K562 (cell line): ENCODE results near the gene ACTRT3. TPM values are rescaled to one million over a fixed set of nuclear protein-coding genes. Genes with fewer than 3 reads are reported as not detected.

Experiments
- ARHGAP35 ChIP-seq: fragments of 450-650 bp; IDR thresholded peaks from 2 replicates; pipeline ENCODE4 v1.6.1; 2018; ENCODE audit not compliant: partially characterized antibody
- BCOR ChIP-seq: fragments of 450-650 bp; IDR thresholded peaks from 2 replicates; pipeline ENCODE4 v1.6.1; 2016
- CHD2 ChIP-seq: IDR thresholded peaks from 2 replicates; pipeline ENCODE4 v1.6.1; 2011; ENCODE audit warnings: low read depth, low read length
- CREM ChIP-seq: IDR thresholded peaks from 2 replicates; pipeline ENCODE4 v1.6.1; 2014; ENCODE audit warnings: antibody characterized with exemption, low read depth
- ETV1 ChIP-seq: fragments of 450-650 bp; conservative IDR thresholded peaks from 2 replicates; pipeline ENCODE4 v1.6.1; 2016; ENCODE audit warnings: missing genetic modification characterization, control low read depth, low read depth, missing compliant biosample characterization
- FIP1L1 ChIP-seq: fragments of 200-400 bp; formaldehyde crosslinking; IDR thresholded peaks from 2 replicates; pipeline ENCODE4 v1.6.1; 2018; ENCODE audit warnings: mild to moderate bottlenecking, low read depth, low read length; ENCODE audit not compliant: poor library complexity, severe bottlenecking
- JUN ChIP-seq, 2 experiments: sonication (generic) in 1 of 2; formaldehyde crosslinking in 1 of 2; IDR thresholded peaks; 2 replicates each; pipeline versions ENCODE4 v1.6.1 to v1.8.0; 2012 to 2022; ENCODE audit warnings: borderline replicate concordance in 2 of 2, mild to moderate bottlenecking in 2 of 2, improper control_type of control experiment in 1 of 2, low read depth in 1 of 2, low read length in 1 of 2, missing genetic modification reagents in 1 of 2
- JUND ChIP-seq, 2 experiments: IDR thresholded peaks; 2 replicates in 1 of 2; 3 replicates in 1 of 2; pipeline ENCODE4 v1.6.1; 2011; ENCODE audit warnings: borderline replicate concordance in 2 of 2, low read depth in 2 of 2, low read length in 2 of 2, improper control_type of control experiment in 1 of 2, missing biosample characterization in 1 of 2, missing genetic modification characterization in 1 of 2, missing genetic modification reagents in 1 of 2
- KHSRP ChIP-seq: fragments of 450-650 bp; IDR thresholded peaks from 2 replicates; pipeline ENCODE4 v1.6.1; 2017
- LARP7 ChIP-seq: fragments of 450-650 bp; IDR thresholded peaks from 2 replicates; pipeline ENCODE4 v1.6.1; 2016
- MAFG ChIP-seq: fragments of 450-650 bp; conservative IDR thresholded peaks from 2 replicates; pipeline ENCODE4 v1.6.1; 2016; ENCODE audit warnings: missing genetic modification characterization, missing compliant biosample characterization
- MTA3 ChIP-seq: fragments of 450-650 bp; formaldehyde crosslinking; IDR thresholded peaks from 2 replicates; pipeline ENCODE4 v1.6.1; 2017; ENCODE audit warnings: mild to moderate bottlenecking, borderline replicate concordance
- NBN ChIP-seq: fragments of 450-650 bp; IDR thresholded peaks from 2 replicates; pipeline ENCODE4 v1.6.1; 2016; ENCODE audit warnings: low read depth, mild to moderate bottlenecking
- SMAD1 ChIP-seq: fragments of 150-350 bp; IDR thresholded peaks from 2 replicates; pipeline ENCODE4 v1.6.1; 2014; ENCODE audit warnings: low read length, low read depth; ENCODE audit not compliant: partially characterized antibody
- SREBF2 ChIP-seq: sonication (generic); formaldehyde crosslinking; IDR thresholded peaks from 2 replicates; pipeline ENCODE4 v1.4.0; 2020; ENCODE audit warnings: mild to moderate bottlenecking, missing genetic modification reagents
- TAF7 ChIP-seq: fragments of 450-650 bp; IDR thresholded peaks from 2 replicates; pipeline ENCODE4 v1.6.1; 2016; ENCODE audit warnings: missing genetic modification characterization, missing compliant biosample characterization
- TOE1 ChIP-seq, 2 experiments: fragments of 450-650 bp in 1 of 2; sonication (generic) in 1 of 2; formaldehyde crosslinking in 1 of 2; IDR thresholded peaks; 2 replicates each; pipeline versions ENCODE4 v1.7.1 to v1.8.0; 2016 to 2022; ENCODE audit warnings: borderline replicate concordance in 2 of 2, mild to moderate bottlenecking in 2 of 2, antibody characterized with exemption in 1 of 2, inconsistent platforms in 1 of 2, low read depth in 1 of 2, missing genetic modification reagents in 1 of 2, moderate library complexity in 1 of 2
- ZNF408 ChIP-seq: fragments of 250-450 bp; sonication (Bioruptor Pico); IDR thresholded peaks from 2 replicates; pipeline ENCODE4 v1.4.0; 2020; ENCODE audit warnings: low read depth, mild to moderate bottlenecking, moderate library complexity
- ZNF77 ChIP-seq: fragments of 250-450 bp; sonication (Bioruptor Pico); IDR thresholded peaks from 2 replicates; pipeline ENCODE4 v1.5.0; 2020
- polyA plus RNA-seq, 8 experiments: library from polyadenylated mRNA; depleted of rRNA in 4 of 8; stranded (reverse) in 5 of 8; unstranded in 3 of 8; fragments of >200 nt; fragmentation: Nextera tagmentation in 2 of 8; fragmentation: Illumina TruSeq in 1 of 8; extraction: Ambion mirVana in 2 of 8; extraction: Trizol in 1 of 8; gene quantifications; 2 replicates each; pipeline versions ENCODE4 v1.2.1 to v1.2.3, GENCODE V29; 2011 to 2014; ENCODE audit warnings: inconsistent platforms in 1 of 8, missing spikeins in 1 of 8
- total RNA-seq, 7 experiments: library from RNA; depleted of rRNA in 6 of 7; stranded (reverse); fragments of >200 nt in 6 of 7; fragmentation: Illumina TruSeq in 2 of 7; extraction: Trizol in 2 of 7; gene quantifications; 2 replicates each; pipeline versions ENCODE4 v1.2.1 to v1.2.3, GENCODE V29; 2011 to 2021; ENCODE audit warnings: low replicate concordance in 1 of 7
- TF ChIP-seq, protein P1 (sequence below): fragments of 250-450 bp; sonication (Bioruptor Pico); IDR thresholded peaks from 2 replicates; pipeline ENCODE4 v1.8.0; 2021; ENCODE audit warnings: mild to moderate bottlenecking, moderate library complexity
- TF ChIP-seq, protein P2 (sequence below), 2 experiments: IDR thresholded peaks; 2 replicates each; pipeline ENCODE4 v1.6.1; 2012; ENCODE audit warnings: improper control_type of control experiment in 2 of 2, low read depth in 2 of 2, low read length in 2 of 2, borderline replicate concordance in 1 of 2
- TF ChIP-seq, protein P3 (sequence below): sonication (generic); IDR thresholded peaks from 2 replicates; pipeline ENCODE4 v1.6.1; 2016

ACTRT3 gene
- total and polyA plus RNA-seq, 9 of the 15 experiments (the other 6 are each of a cell fraction or from before 2014, with no cell fraction given), result 0.06 to 0.11 (median 0.07) TPM; not detected in 5

DNA sequence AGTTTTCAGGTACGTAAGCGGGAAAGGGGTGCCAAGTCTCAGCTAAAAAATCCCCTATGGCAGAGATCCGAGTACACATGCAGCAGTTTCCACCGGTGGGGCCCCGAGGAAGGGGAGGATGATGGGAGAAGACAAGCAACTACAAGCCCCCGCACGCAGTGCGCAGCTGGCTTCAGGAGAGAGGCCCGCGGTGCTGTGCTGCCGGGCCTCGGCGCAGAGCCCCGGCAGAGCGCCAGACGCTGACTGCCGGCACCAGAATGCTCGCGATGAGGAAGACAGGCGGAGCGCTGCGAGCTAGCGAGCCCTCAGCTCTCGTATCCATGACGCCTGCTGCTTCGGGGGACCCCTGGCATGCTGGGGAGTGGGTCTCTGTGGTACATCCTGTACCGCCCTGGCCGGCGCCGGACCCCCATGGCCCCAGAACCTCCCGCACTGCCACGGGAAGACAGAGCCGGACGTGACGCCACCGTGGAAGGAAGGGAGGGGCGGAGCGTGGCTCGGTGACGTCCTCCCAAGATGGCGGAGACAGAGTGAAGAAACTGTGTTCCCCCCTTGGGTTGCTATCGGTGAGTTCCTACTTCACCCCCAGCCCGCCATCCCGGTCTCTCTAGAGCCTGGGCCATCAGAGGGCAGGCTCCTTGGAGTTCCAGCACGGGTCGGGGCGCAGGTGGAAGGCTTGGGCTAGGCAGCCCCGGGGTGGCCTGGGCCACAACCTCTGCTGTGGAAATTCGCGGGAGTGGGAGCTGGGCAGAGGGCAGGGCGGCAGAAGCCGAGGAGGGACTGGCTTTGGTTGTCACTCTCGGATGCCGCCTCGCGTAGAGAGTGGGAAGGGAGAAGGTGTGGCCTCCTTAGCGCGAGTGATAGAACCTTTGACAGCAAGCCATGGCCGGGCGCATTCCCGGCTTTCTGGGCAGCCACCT lies 3.8 kb upstream of the ACTRT3 start, which contains the start of gene MYNN (continued):
- TF ChIP-seq, protein P1, sequence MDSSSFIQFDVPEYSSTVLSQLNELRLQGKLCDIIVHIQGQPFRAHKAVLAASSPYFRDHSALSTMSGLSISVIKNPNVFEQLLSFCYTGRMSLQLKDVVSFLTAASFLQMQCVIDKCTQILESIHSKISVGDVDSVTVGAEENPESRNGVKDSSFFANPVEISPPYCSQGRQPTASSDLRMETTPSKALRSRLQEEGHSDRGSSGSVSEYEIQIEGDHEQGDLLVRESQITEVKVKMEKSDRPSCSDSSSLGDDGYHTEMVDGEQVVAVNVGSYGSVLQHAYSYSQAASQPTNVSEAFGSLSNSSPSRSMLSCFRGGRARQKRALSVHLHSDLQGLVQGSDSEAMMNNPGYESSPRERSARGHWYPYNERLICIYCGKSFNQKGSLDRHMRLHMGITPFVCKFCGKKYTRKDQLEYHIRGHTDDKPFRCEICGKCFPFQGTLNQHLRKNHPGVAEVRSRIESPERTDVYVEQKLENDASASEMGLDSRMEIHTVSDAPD (CRISPR knock-in tag), result no peak
- TF ChIP-seq SMAD1 (peak; percentile 70), TAF7 (tag) (peak; percentile 78), CHD2 (peak; percentile 46; the same call in 1 of the 2 replicates), CREM (peak; percentile 97), KHSRP (no peak), ARHGAP35 (no peak), NBN (peak; percentile 67; the same call in 1 of the 2 replicates), JUND (IDR thresholded peaks at IDR 0.05; ENCODE audit: borderline replicate concordance, low read depth, low read length) (peak; percentile 70), JUND (tag; IDR thresholded peaks at IDR 0.05; ENCODE audit: borderline replicate concordance, low read depth, low read length) (peak; percentile 74; the same call in 2 of the 3 replicates), ZNF408 (CRISPR knock-in tag) (no peak), BCOR (no peak; the same call in 1 of the 2 replicates), FIP1L1 (peak; percentile 69), MAFG (tag) (no peak), JUN (IDR thresholded peaks at IDR 0.05; ENCODE audit: borderline replicate concordance, low read depth, low read length) (peak; percentile 66; the same call in 1 of the 2 replicates), JUN (CRISPR knock-in tag; IDR thresholded peaks at IDR 0.05; ENCODE audit: borderline replicate concordance) (peak; percentile 37; the same call in 1 of the 2 replicates), ETV1 (tag) (peak; percentile 84), LARP7 (peak; percentile 37; the same call in 1 of the 2 replicates), TOE1 (IDR thresholded peaks at IDR 0.05; ENCODE audit: borderline replicate concordance) (0 out of 2 replicates have a peak, but pooled peaks have one; percentile 40), TOE1 (CRISPR knock-in tag; IDR thresholded peaks at IDR 0.05; ENCODE audit: borderline replicate concordance, low read depth) (no peak), ZNF77 (CRISPR knock-in tag) (no peak), MTA3 (peak; percentile 78; the same call in 1 of the 2 replicates), SREBF2 (CRISPR knock-in tag) (no peak)
- TF ChIP-seq, protein P2, sequence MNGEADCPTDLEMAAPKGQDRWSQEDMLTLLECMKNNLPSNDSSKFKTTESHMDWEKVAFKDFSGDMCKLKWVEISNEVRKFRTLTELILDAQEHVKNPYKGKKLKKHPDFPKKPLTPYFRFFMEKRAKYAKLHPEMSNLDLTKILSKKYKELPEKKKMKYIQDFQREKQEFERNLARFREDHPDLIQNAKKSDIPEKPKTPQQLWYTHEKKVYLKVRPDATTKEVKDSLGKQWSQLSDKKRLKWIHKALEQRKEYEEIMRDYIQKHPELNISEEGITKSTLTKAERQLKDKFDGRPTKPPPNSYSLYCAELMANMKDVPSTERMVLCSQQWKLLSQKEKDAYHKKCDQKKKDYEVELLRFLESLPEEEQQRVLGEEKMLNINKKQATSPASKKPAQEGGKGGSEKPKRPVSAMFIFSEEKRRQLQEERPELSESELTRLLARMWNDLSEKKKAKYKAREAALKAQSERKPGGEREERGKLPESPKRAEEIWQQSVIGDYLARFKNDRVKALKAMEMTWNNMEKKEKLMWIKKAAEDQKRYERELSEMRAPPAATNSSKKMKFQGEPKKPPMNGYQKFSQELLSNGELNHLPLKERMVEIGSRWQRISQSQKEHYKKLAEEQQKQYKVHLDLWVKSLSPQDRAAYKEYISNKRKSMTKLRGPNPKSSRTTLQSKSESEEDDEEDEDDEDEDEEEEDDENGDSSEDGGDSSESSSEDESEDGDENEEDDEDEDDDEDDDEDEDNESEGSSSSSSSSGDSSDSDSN (IDR thresholded peaks at IDR 0.05; ENCODE audit: borderline replicate concordance in 1 of 2, low read depth in 2 of 2, low read length in 2 of 2), result peak; percentile 53 to 75; a peak in 3 of 4 replicates
- TF ChIP-seq, protein P3, sequence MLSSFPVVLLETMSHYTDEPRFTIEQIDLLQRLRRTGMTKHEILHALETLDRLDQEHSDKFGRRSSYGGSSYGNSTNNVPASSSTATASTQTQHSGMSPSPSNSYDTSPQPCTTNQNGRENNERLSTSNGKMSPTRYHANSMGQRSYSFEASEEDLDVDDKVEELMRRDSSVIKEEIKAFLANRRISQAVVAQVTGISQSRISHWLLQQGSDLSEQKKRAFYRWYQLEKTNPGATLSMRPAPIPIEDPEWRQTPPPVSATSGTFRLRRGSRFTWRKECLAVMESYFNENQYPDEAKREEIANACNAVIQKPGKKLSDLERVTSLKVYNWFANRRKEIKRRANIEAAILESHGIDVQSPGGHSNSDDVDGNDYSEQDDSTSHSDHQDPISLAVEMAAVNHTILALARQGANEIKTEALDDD, result no peak; the same call in 1 of the 2 replicates
